Activated naive CD4-positive, alpha-beta T cell treated with anti-CD3 and anti-CD28 coated beads, Interleukin-2, amount 10 ng/mL, durations not matched to agents 7 days and 5 days (primary cell): ENCODE data around the gene ARSG.
A peak's percentile ranks its signal among the peaks of the same experiment; 100 is the strongest.
"Not testable (repeated sequence)": the region's sequence is repeated elsewhere in the genome, so short reads cannot be mapped to it uniquely, and the experiment has no call there.

Source experiments
- CTCF ChIA-PET: fragments of 350-600 bp; sonication (Branson Sonifier 250); formaldehyde crosslinking; loops from one replicate; lab custom pipeline; 2021; ENCODE audit warnings: antibody characterized with exemption; lab: Charles Lee
- DNase-seq: peaks from one replicate; pipeline ENCODE4 v3.0.0-alpha.2; 2020
- H3K27ac Mint-ChIP-seq: one replicate; pipeline ENCODE4 v1.8.0; 2021; ENCODE audit warnings: mild to moderate bottlenecking, moderate library complexity, mixed read lengths
- H3K27me3 Mint-ChIP-seq: one replicate; pipeline ENCODE4 v1.8.0; 2021; ENCODE audit warnings: mild to moderate bottlenecking, mixed read lengths
- H3K36me3 Mint-ChIP-seq: one replicate; pipeline ENCODE4 v1.8.0; 2021; ENCODE audit warnings: mixed read lengths
- H3K4me1 Mint-ChIP-seq: one replicate; pipeline ENCODE4 v1.8.0; 2021; ENCODE audit warnings: mixed read lengths
- H3K4me3 Mint-ChIP-seq: one replicate; pipeline ENCODE4 v1.8.0; 2021; ENCODE audit warnings: mild to moderate bottlenecking, moderate library complexity, mixed read lengths
- H3K9me3 Mint-ChIP-seq: one replicate; pipeline ENCODE4 v1.8.0; 2021; ENCODE audit warnings: mixed read lengths

ARSG gene

GRCh38 chr17:68302066-68302564 is 10.8 kb downstream of the ARSG start:
- Mint-ChIP-seq H3K36me3 (peaks cover 7% of the 10 kb centered on the region), H3K27ac (no peak overlapping the region)

DNA sequence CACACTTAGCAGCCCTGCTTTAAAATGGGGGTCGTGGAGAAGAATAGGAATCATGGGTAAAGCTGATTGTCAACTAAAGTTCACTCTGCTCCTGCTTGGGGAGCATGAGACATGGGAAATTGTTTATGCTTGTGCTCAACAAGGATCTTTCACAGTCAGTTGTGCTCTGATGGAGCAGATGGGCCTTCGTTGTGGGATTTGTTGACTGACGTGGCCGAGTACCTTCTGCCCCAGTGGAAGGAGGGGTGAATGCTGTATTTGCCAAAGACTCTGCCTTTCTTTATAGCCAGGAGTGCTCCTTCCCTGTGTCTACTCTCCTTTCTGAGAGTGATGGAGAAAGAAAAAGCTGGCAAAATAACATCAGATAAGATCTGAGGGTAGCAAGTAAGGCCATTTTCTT is 11.4 kb downstream of the ARSG start:
- Mint-ChIP-seq H3K9me3 (no peaks in the 10 kb centered on the region), H3K27ac (no peak overlapping the region), H3K27me3 (peaks cover 16% of the 10 kb centered on the region), H3K4me1 (peaks cover 23% of the 10 kb centered on the region), H3K4me3 (no peak overlapping the region), H3K36me3 (peaks cover 11% of the 10 kb centered on the region)
- DNase-seq = no peak
- CTCF ChIA-PET = interaction anchor here (0.9 to 1.4 kb wide), 3 partner anchors 31 to 133 kb away, joined by 3 to 4 read pairs (median 3); no protein-coding TSS in a partner anchor

More at GRCh38 chr17:68302066-68302564, 10.8 kb downstream of the ARSG start:
- no peaks in the 10 kb centered on the region for H3K9me3 Mint-ChIP-seq
- H3K4me3 Mint-ChIP-seq = no peak overlapping the region
- no peak for DNase-seq
- peaks cover 24% of the 10 kb centered on the region for H3K4me1 Mint-ChIP-seq
- CTCF ChIA-PET = interaction anchor here (1.3 to 1.4 kb wide), 2 partner anchors 31 to 97 kb away, joined by 3 to 4 read pairs; no protein-coding TSS in a partner anchor
- H3K27me3 Mint-ChIP-seq = peaks cover 16% of the 10 kb centered on the region

- no peak for DNase-seq
- CTCF ChIA-PET = interaction anchor here (1.7 kb wide), 1 partner anchor 12 kb away, joined by 3 read pairs; no protein-coding TSS in a partner anchor
Observed at GRCh38 chr17:68304706-68305105, 13.4 kb downstream of the ARSG start.

GRCh38 chr17:68305142-68305541 is 13.8 kb downstream of the ARSG start:
- H3K4me3 Mint-ChIP-seq = no peak overlapping the region
- no peak overlapping the region for H3K27ac Mint-ChIP-seq
- CTCF ChIA-PET = interaction anchor here (1.7 kb wide), 1 partner anchor 13 kb away, joined by 3 read pairs; no protein-coding TSS in a partner anchor
- DNase-seq = no peak
- no peaks in the 10 kb centered on the region for H3K9me3 Mint-ChIP-seq
- peaks cover 16% of the 10 kb centered on the region for H3K27me3 Mint-ChIP-seq
- H3K36me3 Mint-ChIP-seq = peaks cover 12% of the 10 kb centered on the region
- peaks cover 24% of the 10 kb centered on the region for H3K4me1 Mint-ChIP-seq

More at GRCh38 chr17:68304706-68305105, 13.4 kb downstream of the ARSG start:
- peaks cover 16% of the 10 kb centered on the region for H3K27me3 Mint-ChIP-seq
- peaks cover 12% of the 10 kb centered on the region for H3K36me3 Mint-ChIP-seq
- H3K4me3 Mint-ChIP-seq = no peak overlapping the region
- peaks cover 19% of the 10 kb centered on the region for H3K4me1 Mint-ChIP-seq
- H3K27ac Mint-ChIP-seq = no peak overlapping the region
- H3K9me3 Mint-ChIP-seq = no peaks in the 10 kb centered on the region

DNA sequence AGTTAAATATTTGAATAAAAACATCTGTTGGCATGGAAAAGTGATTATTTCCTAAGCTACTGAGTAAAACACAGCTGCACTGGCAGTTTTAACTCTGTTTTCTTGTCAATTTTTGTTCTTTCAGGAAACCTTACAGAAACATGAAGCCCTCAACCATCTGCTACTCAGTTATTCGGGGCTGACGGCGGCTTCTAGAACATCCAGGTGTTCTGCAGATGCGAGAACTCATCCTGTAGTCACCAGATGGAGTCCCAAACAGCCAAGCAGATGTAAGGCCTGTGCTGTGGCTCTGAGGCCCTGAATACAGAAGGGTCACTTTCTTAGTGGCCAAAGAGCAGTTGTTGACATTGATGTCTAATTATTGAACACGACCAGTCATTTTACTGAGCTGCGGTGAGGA is 15.5 kb downstream of the ARSG start:
- CTCF ChIA-PET = interaction anchor here (1.1 to 1.5 kb wide), 3 partner anchors 10 to 156 kb away, joined by 3 to 4 read pairs (median 3); no protein-coding TSS in a partner anchor
- Mint-ChIP-seq H3K27me3 (peaks cover 10% of the 10 kb centered on the region), H3K4me1 (peaks cover 38% of the 10 kb centered on the region), H3K27ac (no peak overlapping the region), H3K9me3 (no peaks in the 10 kb centered on the region), H3K4me3 (no peak overlapping the region), H3K36me3 (peaks cover 14% of the 10 kb centered on the region)
- no peak for DNase-seq

GRCh38 chr17:68307443-68307842 is 16.1 kb downstream of the ARSG start:
- Mint-ChIP-seq H3K27ac (no peak overlapping the region), H3K36me3 (peaks cover 14% of the 10 kb centered on the region), H3K4me1 (peaks cover 44% of the 10 kb centered on the region), H3K9me3 (no peaks in the 10 kb centered on the region), H3K4me3 (no peak overlapping the region), H3K27me3 (peaks cover 4% of the 10 kb centered on the region)
- DNase-seq = no peak
- CTCF ChIA-PET = interaction anchor here (0.9 to 1.5 kb wide), 3 partner anchors 10 to 155 kb away, joined by 3 to 4 read pairs (median 3); no protein-coding TSS in a partner anchor

DNA sequence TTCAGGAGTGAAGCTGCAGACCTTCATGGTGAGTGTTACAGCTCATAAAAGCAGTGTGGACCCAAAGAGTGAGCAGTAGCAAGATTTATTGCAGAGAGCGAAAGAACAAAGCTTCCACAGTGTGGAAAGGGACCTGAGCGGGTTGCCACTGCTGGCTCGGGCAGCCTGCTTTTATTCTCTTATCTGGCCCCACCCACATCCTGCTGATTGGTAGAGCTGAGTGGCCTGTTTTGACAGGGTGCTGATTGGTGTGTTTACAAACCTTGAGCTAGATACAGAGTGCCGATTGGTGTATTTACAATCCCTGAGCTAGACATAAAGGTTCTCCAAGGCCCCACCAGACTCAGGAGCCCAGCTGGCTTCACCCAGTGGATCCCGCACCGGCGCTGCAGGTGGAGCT is 17.2 kb downstream of the ARSG start:
- Mint-ChIP-seq H3K36me3 (peaks cover 14% of the 10 kb centered on the region), H3K4me1 (peaks cover 51% of the 10 kb centered on the region)
- H3K27ac Mint-ChIP-seq, H3K27me3 Mint-ChIP-seq, H3K4me3 Mint-ChIP-seq, H3K9me3 Mint-ChIP-seq, DNase-seq: not testable (repeated sequence)
- CTCF ChIA-PET = interaction anchor here (0.9 to 1.7 kb wide), 2 partner anchors 16 to 128 kb away, joined by 3 to 4 read pairs; partner anchors contain the start of gene ARSG

DNA sequence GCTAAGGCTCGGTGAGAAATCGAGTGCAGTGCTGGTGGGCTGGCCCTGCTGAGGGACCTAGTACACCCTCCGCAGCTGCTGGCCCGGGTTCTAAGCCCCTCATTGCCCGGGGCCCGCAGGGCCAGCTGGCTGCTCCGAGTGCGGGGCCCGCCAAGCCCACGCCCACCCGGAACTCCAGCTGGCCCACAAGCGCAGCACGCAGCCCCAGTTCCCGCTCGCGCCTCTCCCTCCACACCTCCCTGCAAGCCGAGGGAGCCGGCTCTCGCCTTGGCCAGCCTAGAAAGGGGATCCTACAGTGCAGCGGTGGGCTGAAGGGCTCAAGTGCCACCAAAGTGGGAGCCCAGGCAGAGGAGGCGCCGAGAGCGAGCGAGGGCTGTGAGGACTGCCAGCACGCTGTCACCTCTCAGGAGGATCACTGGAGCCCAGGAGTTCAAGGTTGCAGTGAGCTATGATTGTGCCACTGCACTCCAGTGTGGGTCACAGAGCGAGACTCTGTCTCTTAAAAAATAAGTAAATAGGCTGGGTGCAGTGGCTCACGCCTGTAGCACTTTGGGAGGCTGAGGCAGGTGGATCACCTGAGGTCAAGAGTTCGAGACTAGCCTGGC is 17.9 kb downstream of the ARSG start:
- CTCF ChIA-PET = interaction anchor here (1.6 to 2.3 kb wide), 3 partner anchors 17 to 127 kb away, joined by 4 to 10 read pairs (median 4); partner anchors contain the start of gene ARSG
- DNase-seq, H3K9me3 Mint-ChIP-seq, H3K4me3 Mint-ChIP-seq, H3K27me3 Mint-ChIP-seq: not testable (repeated sequence)
- H3K27ac Mint-ChIP-seq = peak overlapping the region; percentile 14
- peaks cover 14% of the 10 kb centered on the region for H3K36me3 Mint-ChIP-seq
- peaks cover 56% of the 10 kb centered on the region for H3K4me1 Mint-ChIP-seq

DNA sequence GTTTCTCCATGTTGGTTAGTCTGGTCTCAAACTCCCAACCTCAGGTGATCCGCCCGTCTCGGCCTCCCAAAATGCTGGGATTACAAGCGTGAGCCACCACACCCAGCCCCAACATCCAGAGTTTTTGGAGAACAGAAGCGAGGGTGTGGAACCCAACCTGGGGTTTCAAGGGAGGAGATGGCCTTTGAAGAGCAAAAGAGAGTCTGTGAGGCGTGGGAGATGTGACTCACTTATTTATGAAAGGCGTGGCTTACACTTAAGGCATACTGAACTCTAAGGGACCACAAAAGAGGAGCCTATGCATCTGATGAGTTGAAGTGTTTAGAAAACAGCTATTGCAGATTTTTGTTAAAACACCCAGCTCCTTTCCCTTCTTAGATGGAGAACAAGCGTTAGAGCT is 18.9 kb downstream of the ARSG start:
- H3K9me3 Mint-ChIP-seq = no peaks in the 10 kb centered on the region
- H3K27ac Mint-ChIP-seq = peak overlapping the region; percentile 78
- peak; percentile 63 for DNase-seq
- peaks cover 17% of the 10 kb centered on the region for H3K36me3 Mint-ChIP-seq
- no peak overlapping the region for H3K4me3 Mint-ChIP-seq
- CTCF ChIA-PET = interaction anchor here (0.7 to 2.3 kb wide), 4 partner anchors 34 to 126 kb away, joined by 3 to 10 read pairs (median 4); no protein-coding TSS in a partner anchor
- peaks cover 64% of the 10 kb centered on the region for H3K4me1 Mint-ChIP-seq
- no peaks in the 10 kb centered on the region for H3K27me3 Mint-ChIP-seq

GRCh38 chr17:68314916-68315535 is 23.7 kb downstream of the ARSG start:
- peaks cover 9% of the 10 kb centered on the region for H3K36me3 Mint-ChIP-seq
- no peaks in the 10 kb centered on the region for H3K27me3 Mint-ChIP-seq
- H3K9me3 Mint-ChIP-seq = peaks cover 5% of the 10 kb centered on the region
- peaks cover 66% of the 10 kb centered on the region for H3K4me1 Mint-ChIP-seq
- H3K4me3 Mint-ChIP-seq = peak overlapping the region; percentile 24
- CTCF ChIA-PET = interaction anchor here (1.4 kb wide), 1 partner anchor 12 kb away, joined by 7 read pairs; no protein-coding TSS in a partner anchor
- no peak for DNase-seq
- H3K27ac Mint-ChIP-seq = peak overlapping the region; percentile 56

- H3K4me1 Mint-ChIP-seq = peaks cover 57% of the 10 kb centered on the region
- DNase-seq = no peak
- peaks cover 3% of the 10 kb centered on the region for H3K27me3 Mint-ChIP-seq
- CTCF ChIA-PET = no interaction called here
- no peak overlapping the region for H3K27ac Mint-ChIP-seq
- no peak overlapping the region for H3K4me3 Mint-ChIP-seq
- peaks cover 9% of the 10 kb centered on the region for H3K36me3 Mint-ChIP-seq
- H3K9me3 Mint-ChIP-seq = peaks cover 5% of the 10 kb centered on the region
Observed at GRCh38 chr17:68315930-68316329, 24.6 kb downstream of the ARSG start.

- CTCF ChIA-PET = interaction anchor here (0.9 to 1.1 kb wide), 2 partner anchors 11 to 48 kb away, joined by 3 read pairs; no protein-coding TSS in a partner anchor
- Mint-ChIP-seq H3K4me3 (no peak overlapping the region), H3K27ac (no peak overlapping the region), H3K27me3 (peaks cover 3% of the 10 kb centered on the region), H3K9me3 (peaks cover 5% of the 10 kb centered on the region), H3K36me3 (peaks cover 7% of the 10 kb centered on the region), H3K4me1 (peaks cover 44% of the 10 kb centered on the region)
- DNase-seq = no peak
Observed at GRCh38 chr17:68317458-68317857, 26.2 kb downstream of the ARSG start.

DNA sequence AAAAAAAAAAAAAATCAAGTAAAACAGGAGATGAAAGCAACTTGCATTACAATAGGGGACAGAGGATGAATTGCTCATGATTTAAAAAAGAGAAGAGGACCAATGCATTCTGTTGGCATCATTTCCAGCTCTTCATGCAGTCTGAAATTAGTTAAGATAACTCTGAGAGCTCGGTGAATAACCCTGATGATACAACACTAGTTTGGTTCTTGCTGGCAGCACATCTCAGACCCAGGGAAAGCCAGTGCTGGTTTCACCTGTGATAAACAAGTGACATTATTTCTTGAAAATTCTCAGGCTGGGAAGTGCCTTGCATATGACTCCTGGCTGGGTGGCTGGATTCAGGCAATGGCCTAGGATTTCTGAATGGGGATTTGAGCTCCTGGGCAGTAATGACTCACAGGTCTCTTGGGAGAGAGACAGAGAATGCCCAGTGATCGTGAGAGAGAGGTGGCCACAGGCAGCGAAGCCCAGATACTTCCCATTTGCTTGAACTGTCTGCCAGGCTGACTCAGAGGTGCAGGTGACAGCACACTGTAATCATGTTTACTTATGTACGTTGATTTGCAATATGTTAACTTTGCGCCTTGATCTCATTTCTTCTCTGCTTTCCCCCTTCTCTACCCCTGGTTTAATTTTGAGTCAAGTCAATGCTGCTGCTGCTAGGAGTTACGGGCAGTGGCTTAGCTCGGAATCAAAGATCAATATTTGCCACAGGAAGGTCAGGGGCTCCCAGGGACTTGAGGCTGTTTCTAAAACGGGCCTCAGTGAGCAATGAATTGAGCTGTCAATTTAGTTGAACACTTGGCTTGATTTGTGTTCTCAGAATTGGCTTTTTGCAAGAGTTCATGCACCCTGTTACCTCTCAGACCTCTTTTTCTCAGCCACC is 27.1 kb downstream of the ARSG start:
- H3K36me3 Mint-ChIP-seq = peaks cover 7% of the 10 kb centered on the region
- peaks cover 3% of the 10 kb centered on the region for H3K27me3 Mint-ChIP-seq
- DNase-seq = no peak
- no peak overlapping the region for H3K27ac Mint-ChIP-seq
- H3K4me3 Mint-ChIP-seq = no peak overlapping the region
- peaks cover 5% of the 10 kb centered on the region for H3K9me3 Mint-ChIP-seq
- H3K4me1 Mint-ChIP-seq = peaks cover 39% of the 10 kb centered on the region
- CTCF ChIA-PET = interaction anchor here (0.9 to 1.1 kb wide), 2 partner anchors 12 to 47 kb away, joined by 3 read pairs; no protein-coding TSS in a partner anchor
